ENCODE measurements around the gene TLE1.

Gene TLE1

GRCh38 chr9:81680006-81680405 is 9.3 kb downstream of the TLE1 start:
- Histone ChIP-seq H3K9ac (ENCODE audit: low read depth, low read length) (no peak overlapping the region), H3K36me3 (ENCODE audit: insufficient read depth, low read length) (peaks cover 12% of the 10 kb centered on the region), H3K9me3 (ENCODE audit: control insufficient read depth, insufficient read depth, low read length) (no peaks in the 10 kb centered on the region), H3K4me1 (ENCODE audit: insufficient read depth, low read length) (peaks cover 15% of the 10 kb centered on the region)

- Histone ChIP-seq H3K9ac (ENCODE audit: low read depth, low read length) (no peak overlapping the region), H3K9me3 (ENCODE audit: control insufficient read depth, insufficient read depth, low read length) (no peaks in the 10 kb centered on the region), H3K4me1 (ENCODE audit: insufficient read depth, low read length) (peaks cover 11% of the 10 kb centered on the region), H3K36me3 (ENCODE audit: insufficient read depth, low read length) (peaks cover 15% of the 10 kb centered on the region)
Observed at GRCh38 chr9:81678088-81678487, 11.3 kb downstream of the TLE1 start.

- Histone ChIP-seq H3K9me3 (ENCODE audit: control insufficient read depth, insufficient read depth, low read length) (no peaks in the 10 kb centered on the region), H3K36me3 (ENCODE audit: insufficient read depth, low read length) (peaks cover 8% of the 10 kb centered on the region), H3K9ac (ENCODE audit: low read depth, low read length) (no peak overlapping the region), H3K4me1 (ENCODE audit: insufficient read depth, low read length) (peaks cover 11% of the 10 kb centered on the region)
Observed at GRCh38 chr9:81676395-81676794, 13.0 kb downstream of the TLE1 start.

GRCh38 chr9:81673310-81673709 is 16.0 kb downstream of the TLE1 start:
- Histone ChIP-seq H3K9me3 (ENCODE audit: control insufficient read depth, insufficient read depth, low read length) (no peaks in the 10 kb centered on the region), H3K36me3 (ENCODE audit: insufficient read depth, low read length) (peaks cover 13% of the 10 kb centered on the region), H3K4me1 (ENCODE audit: insufficient read depth, low read length) (0 out of 2 replicates have a peak, but pooled peaks cover 4% of the 10 kb centered on the region), H3K9ac (ENCODE audit: low read depth, low read length) (no peak overlapping the region)

- Histone ChIP-seq H3K9ac (ENCODE audit: low read depth, low read length) (no peak overlapping the region), H3K36me3 (ENCODE audit: insufficient read depth, low read length) (peaks cover 13% of the 10 kb centered on the region), H3K4me1 (ENCODE audit: insufficient read depth, low read length) (peaks cover 4% of the 10 kb centered on the region; the same call in 1 of the 2 replicates), H3K9me3 (ENCODE audit: control insufficient read depth, insufficient read depth, low read length) (no peaks in the 10 kb centered on the region)
Observed at GRCh38 chr9:81671880-81672280, 17.5 kb downstream of the TLE1 start.

GRCh38 chr9:81669866-81670265 is 19.5 kb downstream of the TLE1 start:
- Histone ChIP-seq H3K36me3 (ENCODE audit: insufficient read depth, low read length) (peaks cover 9% of the 10 kb centered on the region), H3K9ac (ENCODE audit: low read depth, low read length) (no peak overlapping the region), H3K9me3 (ENCODE audit: control insufficient read depth, insufficient read depth, low read length) (no peaks in the 10 kb centered on the region), H3K4me1 (ENCODE audit: insufficient read depth, low read length) (peaks cover 16% of the 10 kb centered on the region)

GRCh38 chr9:81669041-81669651 is 20.2 kb downstream of the TLE1 start:
- H3K9me3 ChIP-seq (ENCODE audit: control insufficient read depth, insufficient read depth, low read length) = no peaks in the 10 kb centered on the region
- H3K36me3 ChIP-seq (ENCODE audit: insufficient read depth, low read length) = peaks cover 9% of the 10 kb centered on the region
- no peak overlapping the region for H3K9ac ChIP-seq (ENCODE audit: low read depth, low read length)
- H3K4me1 ChIP-seq (ENCODE audit: insufficient read depth, low read length) = peaks cover 23% of the 10 kb centered on the region

GRCh38 chr9:81666123-81666522 is 23.2 kb downstream of the TLE1 start:
- peaks cover 6% of the 10 kb centered on the region for H3K36me3 ChIP-seq (ENCODE audit: insufficient read depth, low read length)
- peaks cover 30% of the 10 kb centered on the region for H3K4me1 ChIP-seq (ENCODE audit: insufficient read depth, low read length)
- no peaks in the 10 kb centered on the region for H3K9me3 ChIP-seq (ENCODE audit: control insufficient read depth, insufficient read depth, low read length)
- no peak overlapping the region for H3K9ac ChIP-seq (ENCODE audit: low read depth, low read length)

GRCh38 chr9:81665322-81665871 is 23.9 kb downstream of the TLE1 start:
- Histone ChIP-seq H3K36me3 (ENCODE audit: insufficient read depth, low read length) (peaks cover 6% of the 10 kb centered on the region; the same call in 1 of the 2 replicates), H3K4me1 (ENCODE audit: insufficient read depth, low read length) (peaks cover 30% of the 10 kb centered on the region), H3K9ac (ENCODE audit: low read depth, low read length) (no peak overlapping the region), H3K9me3 (ENCODE audit: control insufficient read depth, insufficient read depth, low read length) (no peaks in the 10 kb centered on the region)

- peaks cover 30% of the 10 kb centered on the region for H3K4me1 ChIP-seq (ENCODE audit: insufficient read depth, low read length)
Observed at GRCh38 chr9:81664638-81665222, 24.6 kb downstream of the TLE1 start.

GRCh38 chr9:81661339-81661738 is 28.0 kb downstream of the TLE1 start:
- Histone ChIP-seq H3K9ac (ENCODE audit: low read depth, low read length) (no peak overlapping the region), H3K4me1 (ENCODE audit: insufficient read depth, low read length) (peaks cover 25% of the 10 kb centered on the region), H3K36me3 (ENCODE audit: insufficient read depth, low read length) (peaks cover 5% of the 10 kb centered on the region), H3K9me3 (ENCODE audit: control insufficient read depth, insufficient read depth, low read length) (no peaks in the 10 kb centered on the region)

More at GRCh38 chr9:81664638-81665222, 24.6 kb downstream of the TLE1 start:
- Histone ChIP-seq H3K9me3 (ENCODE audit: control insufficient read depth, insufficient read depth, low read length) (no peaks in the 10 kb centered on the region), H3K9ac (ENCODE audit: low read depth, low read length) (no peak overlapping the region), H3K36me3 (ENCODE audit: insufficient read depth, low read length) (peaks cover 6% of the 10 kb centered on the region)

- no peak overlapping the region for H3K9ac ChIP-seq (ENCODE audit: low read depth, low read length)
- H3K36me3 ChIP-seq (ENCODE audit: insufficient read depth, low read length) = peaks cover 13% of the 10 kb centered on the region
- no peaks in the 10 kb centered on the region for H3K9me3 ChIP-seq (ENCODE audit: control insufficient read depth, insufficient read depth, low read length)
- peaks cover 4% of the 10 kb centered on the region; the same call in 1 of the 2 replicates for H3K4me1 ChIP-seq (ENCODE audit: insufficient read depth, low read length)
Observed at GRCh38 chr9:81656871-81657337, 32.4 kb downstream of the TLE1 start.

- peaks cover 5% of the 10 kb centered on the region; the same call in 1 of the 2 replicates for H3K4me1 ChIP-seq (ENCODE audit: insufficient read depth, low read length)
- H3K9ac ChIP-seq (ENCODE audit: low read depth, low read length) = no peak overlapping the region
- no peaks in the 10 kb centered on the region for H3K9me3 ChIP-seq (ENCODE audit: control insufficient read depth, insufficient read depth, low read length)
- peaks cover 22% of the 10 kb centered on the region for H3K36me3 ChIP-seq (ENCODE audit: insufficient read depth, low read length)
Observed at GRCh38 chr9:81656004-81656403, 33.3 kb downstream of the TLE1 start.

- Histone ChIP-seq H3K9ac (ENCODE audit: low read depth, low read length) (no peak overlapping the region), H3K36me3 (ENCODE audit: insufficient read depth, low read length) (peaks cover 18% of the 10 kb centered on the region), H3K4me1 (ENCODE audit: insufficient read depth, low read length) (peaks cover 26% of the 10 kb centered on the region), H3K9me3 (ENCODE audit: control insufficient read depth, insufficient read depth, low read length) (no peaks in the 10 kb centered on the region)
Observed at GRCh38 chr9:81653240-81653639, 36.1 kb downstream of the TLE1 start.
